SK-N-SH (cell line): ENCODE data around the gene CIAO2B. TPM values are rescaled to one million over a fixed set of nuclear protein-coding genes. Genes with fewer than 3 reads are reported as not detected.
A peak's percentile ranks its signal among the peaks of the same experiment; 100 is the strongest.

Experiments used
- CTCF ChIA-PET: fragments of 300-600, 350-600 bp; formaldehyde crosslinking; extraction: SDS; loops from one replicate; lab custom pipeline; 2021; lab: Yijun Ruan, JAX
- POLR2A ChIA-PET: fragments of 350-600 bp; sonication (Branson Sonifier 250); formaldehyde crosslinking; extraction: SDS; loops from one replicate; lab custom pipeline; 2020; ENCODE audit warnings: antibody characterized with exemption, inconsistent platforms; lab: Yijun Ruan, JAX
- DNase-seq: peaks from one replicate; pipeline ENCODE4 v3.0.0; 2012
- H2AFZ ChIP-seq: fragments of 200-600 bp; sonication (generic); 2 replicates; pipeline ENCODE4 v1.8.1; 2016; ENCODE audit warnings: antibody characterized with exemption, mild to moderate bottlenecking, low read depth
- H3F3A ChIP-seq: fragments of 200-600 bp; sonication (generic); replicated peaks from 2 replicates; pipeline ENCODE3; 2016; ENCODE audit warnings: antibody characterized with exemption, mild to moderate bottlenecking; ENCODE audit not compliant: insufficient read depth
- H3K27ac ChIP-seq, 2 experiments: fragments of 200-500 bp in 1 of 2; fragments of 200-600 bp in 1 of 2; sonication (Bioruptor generic) in 1 of 2; sonication (generic), shearing (Covaris generic) in 1 of 2; 2 replicates each; pipeline versions ENCODE4 v1.5.1 to v1.6.1; 2014 to 2016; ENCODE audit warnings: low read depth in 2 of 2, inconsistent platforms in 1 of 2, low read length in 1 of 2, mild to moderate bottlenecking in 1 of 2, mixed read lengths in 1 of 2
- H3K27me3 ChIP-seq: fragments of 200-600 bp; sonication (generic), shearing (Covaris generic); 2 replicates; pipeline ENCODE4 v1.6.1; 2016; ENCODE audit warnings: mixed run types; ENCODE audit not compliant: insufficient read depth
- H3K36me3 ChIP-seq, 2 experiments: fragments of 200-500 bp in 1 of 2; fragments of 200-600 bp in 1 of 2; sonication (Bioruptor generic) in 1 of 2; sonication (generic) in 1 of 2; replicated peaks in 1 of 2; 2 replicates each; pipeline versions ENCODE3 to v1.5.1; 2014 to 2016; ENCODE audit warnings: low read length in 1 of 2, mild to moderate bottlenecking in 1 of 2; ENCODE audit not compliant: insufficient read depth in 2 of 2, control insufficient read depth in 1 of 2
- H3K4me1 ChIP-seq, 2 experiments: fragments of 200-500 bp in 1 of 2; fragments of 200-600 bp in 1 of 2; sonication (Bioruptor generic) in 1 of 2; sonication (generic), shearing (Covaris generic) in 1 of 2; 2 replicates each; pipeline versions ENCODE4 v1.5.1 to v1.6.1; 2014 to 2016; ENCODE audit warnings: low read depth in 1 of 2, low read length in 1 of 2, mixed run types in 1 of 2; ENCODE audit not compliant: insufficient read depth in 2 of 2, control insufficient read depth in 1 of 2
- H3K4me2 ChIP-seq: fragments of 200-600 bp; sonication (generic), shearing (Covaris generic); 2 replicates; pipeline ENCODE4 v1.6.1; 2017; ENCODE audit warnings: mixed run types
- H3K4me3 ChIP-seq, 2 experiments: fragments of 200-500 bp in 1 of 2; fragments of 200-600 bp in 1 of 2; sonication (Bioruptor generic) in 1 of 2; sonication (generic), shearing (Covaris generic) in 1 of 2; 2 replicates each; pipeline versions ENCODE4 v1.5.1 to v1.8.1; 2014 to 2016; ENCODE audit warnings: low read depth in 2 of 2, inconsistent platforms in 1 of 2, low read length in 1 of 2, mild to moderate bottlenecking in 1 of 2, mixed read lengths in 1 of 2, moderate library complexity in 1 of 2
- H3K79me2 ChIP-seq: fragments of 200-600 bp; sonication (generic); 2 replicates; pipeline ENCODE4 v1.8.1; 2017; ENCODE audit warnings: mild to moderate bottlenecking; ENCODE audit not compliant: insufficient read depth
- H3K9ac ChIP-seq: fragments of 200-600 bp; sonication (generic); 2 replicates; pipeline ENCODE4 v1.6.1; 2017; ENCODE audit warnings: mixed run types
- H3K9me2 ChIP-seq: fragments of 200-600 bp; sonication (generic); 2 replicates; pipeline ENCODE4 v1.6.1; 2017; ENCODE audit warnings: mixed run types
- H3K9me3 ChIP-seq: fragments of 200-600 bp; sonication (generic); 2 replicates; pipeline ENCODE4 v1.6.1; 2017; ENCODE audit warnings: mixed run types, mild to moderate bottlenecking, moderate library complexity
- H4K20me1 ChIP-seq: fragments of 200-600 bp; sonication (generic); 2 replicates; pipeline ENCODE4 v1.6.1; 2017; ENCODE audit warnings: mild to moderate bottlenecking, mixed run types; ENCODE audit not compliant: insufficient read depth
- CHD2 ChIP-seq: fragments of 150-350 bp; IDR thresholded peaks from 2 replicates; pipeline ENCODE4 v1.6.1; 2018; ENCODE audit warnings: low read length; ENCODE audit not compliant: partially characterized antibody
- EP300 ChIP-seq, 2 experiments: IDR thresholded peaks; 2 replicates each; pipeline versions ENCODE4 v1.4.0 to v1.6.1; 2012; ENCODE audit warnings: borderline replicate concordance in 1 of 2, low read depth in 1 of 2, low read length in 1 of 2
- EZH2phosphoT487 ChIP-seq: fragments of 200-600 bp; sonication (generic); IDR thresholded peaks from 2 replicates; pipeline ENCODE4 v1.6.1; 2017; ENCODE audit warnings: low read depth, mixed run types, mild to moderate bottlenecking, antibody characterized with exemption, moderate library complexity, borderline replicate concordance
- FOSL2 ChIP-seq: IDR thresholded peaks from 2 replicates; pipeline ENCODE4 v1.4.0; 2012; ENCODE audit warnings: low read depth, mild to moderate bottlenecking, moderate library complexity, borderline replicate concordance
- GATA2 ChIP-seq: sonication (generic); formaldehyde crosslinking; IDR thresholded peaks from 2 replicates; pipeline ENCODE4 v1.5.0; 2020; ENCODE audit warnings: mild to moderate bottlenecking, missing genetic modification reagents
- NFIC ChIP-seq: IDR thresholded peaks from 2 replicates; pipeline ENCODE4 v1.4.0; 2012; ENCODE audit warnings: borderline replicate concordance
- RCOR1 ChIP-seq: fragments of 150-350 bp; IDR thresholded peaks from 2 replicates; pipeline ENCODE4 v1.6.1; 2017; ENCODE audit warnings: antibody characterized with exemption, low read length
- REST ChIP-seq: IDR thresholded peaks from 2 replicates; pipeline ENCODE4 v1.6.1; 2012; ENCODE audit warnings: mild to moderate bottlenecking, low read depth, low read length, moderate library complexity
- TCF12 ChIP-seq: IDR thresholded peaks from 2 replicates; pipeline ENCODE4 v1.4.0; 2012
- TEAD4 ChIP-seq: IDR thresholded peaks from 2 replicates; pipeline ENCODE4 v1.4.0; 2012; ENCODE audit warnings: mild to moderate bottlenecking, borderline replicate concordance; ENCODE audit not compliant: insufficient read depth
- USF1 ChIP-seq: IDR thresholded peaks from 2 replicates; pipeline ENCODE4 v1.4.0; 2012; ENCODE audit warnings: low read depth, borderline replicate concordance
- ZBTB33 ChIP-seq: IDR thresholded peaks from 2 replicates; pipeline ENCODE4 v1.4.0; 2012; ENCODE audit warnings: low read depth, borderline replicate concordance
- WGBS: methylation state at CpG from one replicate; pipeline ENCODE4 v1.1.6; 2017; ENCODE audit warnings: low lambda C conversion rate; 5-methylcytosine and 5-hydroxymethylcytosine counted together
- polyA plus RNA-seq, 3 experiments: library from polyadenylated mRNA; depleted of rRNA; stranded (reverse); fragments of >200 nt; gene quantifications; 2 replicates each; pipeline ENCODE4 v1.2.3, GENCODE V29; 2012

The CIAO2B gene
- polyA plus RNA-seq, 1 of the 3 experiments (the other 2 are of a cell fraction), result 665 TPM

- ChIA-PET POLR2A (interaction anchor here (0.5 kb wide), 1 partner anchor 275 kb away, joined by 3 read pairs; no protein-coding TSS in a partner anchor), CTCF (interaction anchor here (1.0 to 2.6 kb wide), 8 partner anchors 9 to 270 kb away, joined by 3 to 10 read pairs (median 4); partner anchors contain the start of genes B3GNT9 and NOL3)
- Histone ChIP-seq H3K4me3 (no peak overlapping the region), H3F3A (peaks cover 3% of the 10 kb centered on the region), H3K9ac (no peak overlapping the region), H3K4me2 (peak overlapping the region; percentile 52; the same call in 1 of the 2 replicates), H3K4me1 (peaks cover 19% of the 10 kb centered on the region in 2 experiments), H4K20me1 (no peaks in the 10 kb centered on the region), H3K9me2 (no peaks in the 10 kb centered on the region), H3K9me3 (no peaks in the 10 kb centered on the region), H3K27me3 (no peaks in the 10 kb centered on the region), H3K79me2 (no peaks in the 10 kb centered on the region), H3K27ac (no peak overlapping the region), H2AFZ (no peak overlapping the region), H3K36me3 (no peaks in the 10 kb centered on the region)
- peak; percentile 32 for DNase-seq
- TF ChIP-seq EP300 (IDR thresholded peaks at IDR 0.05; ENCODE audit: borderline replicate concordance in 1 of 2, low read depth in 1 of 2, low read length in 1 of 2) (0 out of 4 replicates have a peak, but pooled peaks of 1 of the 2 experiments have one; percentile 13), FOSL2 (no peak), ZBTB33 (no peak)
- 76% methylated on average over 7 of the region's 7 CpGs for WGBS
Observed at GRCh38 chr16:66900721-66901441, 33.3 kb downstream of the CIAO2B start.

- no peaks in the 10 kb centered on the region for H3K9me3 ChIP-seq
- peaks cover 19% of the 10 kb centered on the region in 2 experiments for H3K4me1 ChIP-seq
- H4K20me1 ChIP-seq, result no peaks in the 10 kb centered on the region
- no peaks in the 10 kb centered on the region for H3K9me2 ChIP-seq
- DNase-seq, result peak; percentile 81
- peak overlapping the region; percentile 52 for H3K4me2 ChIP-seq
- 50% methylated on average over 6 of the region's 9 CpGs for WGBS
- POLR2A ChIA-PET, result interaction anchor here (0.5 kb wide), 1 partner anchor 276 kb away, joined by 3 read pairs; no protein-coding TSS in a partner anchor
- peaks cover 3% of the 10 kb centered on the region for H3F3A ChIP-seq
- H3K9ac ChIP-seq, result peak overlapping the region; percentile 3; the same call in 1 of the 2 replicates
- no peaks in the 10 kb centered on the region for H3K27me3 ChIP-seq
- H3K4me3 ChIP-seq, result no peak overlapping the region
- CTCF ChIA-PET, result interaction anchor here (1.0 to 8.5 kb wide), 9 partner anchors 10 to 270 kb away, joined by 3 to 174 read pairs (median 4); partner anchors contain the start of genes B3GNT9, CDH16, NOL3 and RRAD
- H3K79me2 ChIP-seq, result no peaks in the 10 kb centered on the region
- peak overlapping the region; percentile 43 to 53 for H3K27ac ChIP-seq
- peak overlapping the region; percentile 31; the same call in 1 of the 2 replicates for H2AFZ ChIP-seq
- TF ChIP-seq RCOR1 (0 out of 2 replicates have a peak, but pooled peaks have one; percentile 7), TEAD4 (no peak), EP300 (IDR thresholded peaks at IDR 0.05; ENCODE audit: borderline replicate concordance in 1 of 2, low read depth in 1 of 2, low read length in 1 of 2) (peak in 1 of 2 experiments; percentile 46; a peak in 2 of 4 replicates), EZH2phosphoT487 (no peak), ZBTB33 (no peak), TCF12 (peak; percentile 4; the same call in 1 of the 2 replicates), FOSL2 (no peak), REST (0 out of 2 replicates have a peak, but pooled peaks have one; percentile 25), CHD2 (peak; percentile 56), NFIC (peak; percentile 97), USF1 (peak; percentile 59; the same call in 1 of the 2 replicates), GATA2 (CRISPR knock-in tag) (no peak; the same call in 1 of the 2 replicates)
- no peaks in the 10 kb centered on the region for H3K36me3 ChIP-seq
Observed at GRCh38 chr16:66899945-66900710, 34.1 kb downstream of the CIAO2B start.
